Activated CD4-positive, alpha-beta T cell treated with anti-CD3 and anti-CD28 coated beads, Interleukin-2, amount 10 ng/mL, durations not matched to agents 7 days and 5 days (primary cell): Measurements from ENCODE around the gene UBAC2. TPM values are rescaled to one million over a fixed set of nuclear protein-coding genes. Genes with fewer than 3 reads are reported as not detected.

Source experiments
- CTCF ChIA-PET: fragments of 350-600 bp; sonication (Branson Sonifier 250); formaldehyde crosslinking; loops from one replicate; lab custom pipeline; 2021; ENCODE audit warnings: antibody characterized with exemption; lab: Charles Lee
- POLR2A ChIA-PET: fragments of 350-600 bp; sonication (Branson Sonifier 250); formaldehyde crosslinking; loops from one replicate; lab custom pipeline; 2021; ENCODE audit warnings: antibody characterized with exemption; lab: Charles Lee
- DNase-seq: peaks from one replicate; pipeline ENCODE4 v3.0.0-alpha.2; 2020
- H3K27ac Mint-ChIP-seq: one replicate; pipeline ENCODE4 v1.8.0; 2021; ENCODE audit warnings: mild to moderate bottlenecking, moderate library complexity, mixed read lengths
- H3K27me3 Mint-ChIP-seq: one replicate; pipeline ENCODE4 v1.8.0; 2021; ENCODE audit warnings: mixed read lengths
- H3K36me3 Mint-ChIP-seq: one replicate; pipeline ENCODE4 v1.8.0; 2021; ENCODE audit warnings: low read depth, mixed read lengths
- H3K4me1 Mint-ChIP-seq: one replicate; pipeline ENCODE4 v1.8.0; 2021; ENCODE audit warnings: mixed read lengths
- H3K4me3 Mint-ChIP-seq: one replicate; pipeline ENCODE4 v1.8.0; 2021; ENCODE audit warnings: mild to moderate bottlenecking, moderate library complexity, mixed read lengths
- H3K9me3 Mint-ChIP-seq: one replicate; pipeline ENCODE4 v1.8.0; 2021; ENCODE audit warnings: mixed read lengths
- total RNA-seq, 2 experiments: library from RNA; stranded (reverse); gene quantifications; one replicate each; pipeline ENCODE4 v1.2.3, GENCODE V29; 2021

UBAC2 gene
- total RNA-seq, 2 experiments from 2014 or later, result 67.8 to 70.5 TPM

DNA sequence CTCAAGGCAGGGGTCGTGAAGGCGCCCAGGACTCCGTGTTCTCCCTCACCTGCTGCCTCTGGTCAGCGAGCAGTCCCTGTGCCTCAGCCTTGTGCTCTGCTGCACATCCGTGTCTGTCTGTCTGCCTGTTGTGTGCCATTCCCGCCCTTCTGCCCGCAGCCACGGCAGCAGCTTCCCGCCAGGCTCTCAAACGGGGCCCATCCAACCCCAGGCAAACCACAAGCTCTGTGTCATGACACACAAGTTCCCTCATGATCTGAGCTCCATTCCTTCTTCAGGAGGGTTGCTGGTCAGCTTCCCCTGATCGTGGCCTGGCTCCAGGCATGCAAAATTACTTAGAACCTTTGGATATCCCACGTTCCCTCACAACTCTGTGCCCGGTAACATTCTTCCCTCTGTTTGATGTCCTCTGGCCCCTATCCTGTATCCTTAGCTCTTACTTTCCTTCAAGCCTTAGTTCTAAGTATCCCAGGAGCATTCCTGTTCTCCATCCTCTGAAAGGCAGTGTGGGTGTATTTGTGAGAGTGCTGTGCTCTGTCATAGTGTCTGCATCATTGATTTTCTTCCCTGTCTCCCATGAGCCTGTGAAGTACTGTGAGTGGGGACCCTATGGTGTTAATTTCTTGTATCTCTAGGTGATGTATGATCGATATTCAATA lies 103.3 kb downstream of the UBAC2 start:
- CTCF ChIA-PET, result interaction anchor here (0.6 to 2.8 kb wide), 7 partner anchors 11 to 384 kb away, joined by 3 to 11 read pairs (median 3); no protein-coding TSS in a partner anchor
- peak overlapping the region; percentile 77 for H3K4me3 Mint-ChIP-seq
- peaks cover 78% of the 10 kb centered on the region for H3K4me1 Mint-ChIP-seq
- peaks cover 3% of the 10 kb centered on the region for H3K9me3 Mint-ChIP-seq
- H3K27me3 Mint-ChIP-seq, result no peaks in the 10 kb centered on the region
- peak overlapping the region; percentile 91 for H3K27ac Mint-ChIP-seq
- POLR2A ChIA-PET, result interaction anchor here (0.6 kb wide), 2 partner anchors 49 to 1361 kb away, joined by 3 read pairs; no protein-coding TSS in a partner anchor
- H3K36me3 Mint-ChIP-seq, result peaks cover 57% of the 10 kb centered on the region
- DNase-seq, result peak; percentile 58

- Mint-ChIP-seq H3K27me3 (no peaks in the 10 kb centered on the region), H3K9me3 (peaks cover 3% of the 10 kb centered on the region), H3K27ac (peak overlapping the region; percentile 91), H3K4me3 (peak overlapping the region; percentile 77), H3K4me1 (peaks cover 77% of the 10 kb centered on the region), H3K36me3 (peaks cover 56% of the 10 kb centered on the region)
- DNase-seq, result no peak
- ChIA-PET CTCF (interaction anchor here (0.6 to 2.8 kb wide), 7 partner anchors 12 to 385 kb away, joined by 3 to 11 read pairs (median 3); no protein-coding TSS in a partner anchor), POLR2A (no interaction called here)
These were observed 103.9 kb downstream of the UBAC2 start for GRCh38 chr13:99304541-99304940.

GRCh38 chr13:99305158-99305557 lies 104.5 kb downstream of the UBAC2 start:
- peaks cover 77% of the 10 kb centered on the region for H3K4me1 Mint-ChIP-seq
- H3K27me3 Mint-ChIP-seq, result no peaks in the 10 kb centered on the region
- peak overlapping the region; percentile 79 for H3K27ac Mint-ChIP-seq
- H3K36me3 Mint-ChIP-seq, result peaks cover 58% of the 10 kb centered on the region
- H3K9me3 Mint-ChIP-seq, result peaks cover 3% of the 10 kb centered on the region
- ChIA-PET POLR2A (interaction anchor here (0.7 kb wide), 1 partner anchor 18 kb away, joined by 3 read pairs; no protein-coding TSS in a partner anchor), CTCF (interaction anchor here (1.1 to 2.1 kb wide), 3 partner anchors 12 to 132 kb away, joined by 3 to 6 read pairs (median 4); no protein-coding TSS in a partner anchor)
- H3K4me3 Mint-ChIP-seq, result peak overlapping the region; percentile 77
- DNase-seq, result no peak

GRCh38 chr13:99305566-99305965 lies 104.9 kb downstream of the UBAC2 start:
- DNase-seq, result no peak
- Mint-ChIP-seq H3K4me1 (peaks cover 76% of the 10 kb centered on the region), H3K9me3 (peaks cover 3% of the 10 kb centered on the region), H3K27ac (peak overlapping the region; percentile 88), H3K36me3 (peaks cover 60% of the 10 kb centered on the region), H3K4me3 (peak overlapping the region; percentile 77), H3K27me3 (no peaks in the 10 kb centered on the region)
- POLR2A ChIA-PET, result interaction anchor here (0.7 kb wide), 2 partner anchors 17 kb away, joined by 3 to 4 read pairs; no protein-coding TSS in a partner anchor
- CTCF ChIA-PET, result interaction anchor here (1.0 to 2.9 kb wide), 4 partner anchors 13 to 131 kb away, joined by 3 to 8 read pairs (median 6); no protein-coding TSS in a partner anchor

DNA sequence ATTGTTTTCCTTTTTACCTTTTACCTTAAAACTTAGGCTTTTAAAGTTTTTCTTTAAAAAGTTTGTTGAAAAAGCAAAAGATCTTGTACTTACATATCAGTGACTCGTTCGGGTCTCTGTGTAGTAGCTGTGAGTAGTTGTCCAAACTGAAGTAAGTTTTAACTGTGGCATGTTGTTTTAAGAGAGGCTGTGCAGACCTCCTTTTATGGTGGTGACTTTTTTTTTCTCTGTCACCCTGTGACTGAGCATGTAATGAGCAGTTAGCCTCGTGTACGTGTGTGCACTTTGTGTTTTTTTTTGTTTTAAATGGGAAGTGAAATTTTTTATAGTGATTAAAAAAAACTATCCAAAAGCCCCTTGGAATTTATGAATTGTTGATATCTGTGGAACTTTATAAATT lies 106.6 kb downstream of the UBAC2 start, which contains the start of gene GPR183:
Gene GPR183, minus strand, starts transcription at position 153 of the 400 bp plus-strand sequence. CDS start 11,254 bp downstream, outside the sequence.
- CTCF ChIA-PET, result interaction anchor here (0.8 to 2.9 kb wide), 5 partner anchors 27 to 130 kb away, joined by 3 to 8 read pairs (median 4); no protein-coding TSS in a partner anchor
- H3K9me3 Mint-ChIP-seq, result peaks cover 3% of the 10 kb centered on the region
- POLR2A ChIA-PET, result interaction anchor here (0.6 to 0.8 kb wide), 2 partner anchors 49 to 127 kb away, joined by 3 to 4 read pairs; no protein-coding TSS in a partner anchor
- peak within 1 kb of the TSS; percentile 77 for H3K4me3 Mint-ChIP-seq
- peak within 1 kb of the TSS; percentile 88 for H3K27ac Mint-ChIP-seq
- H3K36me3 Mint-ChIP-seq, result peaks cover 65% of the 10 kb centered on the region
- peaks cover 81% of the 10 kb centered on the region for H3K4me1 Mint-ChIP-seq
- peak; percentile 54 for DNase-seq
- no peaks in the 10 kb centered on the region for H3K27me3 Mint-ChIP-seq

GRCh38 chr13:99307648-99308339 lies 107.1 kb downstream of the UBAC2 start:
- peaks cover 3% of the 10 kb centered on the region for H3K9me3 Mint-ChIP-seq
- no peaks in the 10 kb centered on the region for H3K27me3 Mint-ChIP-seq
- peak overlapping the region; percentile 88 for H3K27ac Mint-ChIP-seq
- peak; percentile 62 for DNase-seq
- peaks cover 80% of the 10 kb centered on the region for H3K4me1 Mint-ChIP-seq
- peaks cover 65% of the 10 kb centered on the region for H3K36me3 Mint-ChIP-seq
- CTCF ChIA-PET, result interaction anchor here (0.8 to 2.9 kb wide), 8 partner anchors 10 to 129 kb away, joined by 3 to 9 read pairs (median 3); no protein-coding TSS in a partner anchor
- peak overlapping the region; percentile 77 for H3K4me3 Mint-ChIP-seq
- POLR2A ChIA-PET, result interaction anchor here (0.8 kb wide), 1 partner anchor 49 kb away, joined by 4 read pairs; no protein-coding TSS in a partner anchor

GRCh38 chr13:99308471-99309087 lies 107.9 kb downstream of the UBAC2 start:
- DNase-seq, result no peak
- ChIA-PET CTCF (interaction anchor here (0.9 to 2.9 kb wide), 10 partner anchors 11 to 128 kb away, joined by 3 to 9 read pairs (median 3); no protein-coding TSS in a partner anchor), POLR2A (no interaction called here)
- H3K27ac Mint-ChIP-seq, result peak overlapping the region; percentile 88
- H3K4me3 Mint-ChIP-seq, result peak overlapping the region; percentile 77
- H3K9me3 Mint-ChIP-seq, result peaks cover 3% of the 10 kb centered on the region
- H3K27me3 Mint-ChIP-seq, result no peaks in the 10 kb centered on the region
- H3K36me3 Mint-ChIP-seq, result peaks cover 65% of the 10 kb centered on the region
- H3K4me1 Mint-ChIP-seq, result peaks cover 77% of the 10 kb centered on the region

DNA sequence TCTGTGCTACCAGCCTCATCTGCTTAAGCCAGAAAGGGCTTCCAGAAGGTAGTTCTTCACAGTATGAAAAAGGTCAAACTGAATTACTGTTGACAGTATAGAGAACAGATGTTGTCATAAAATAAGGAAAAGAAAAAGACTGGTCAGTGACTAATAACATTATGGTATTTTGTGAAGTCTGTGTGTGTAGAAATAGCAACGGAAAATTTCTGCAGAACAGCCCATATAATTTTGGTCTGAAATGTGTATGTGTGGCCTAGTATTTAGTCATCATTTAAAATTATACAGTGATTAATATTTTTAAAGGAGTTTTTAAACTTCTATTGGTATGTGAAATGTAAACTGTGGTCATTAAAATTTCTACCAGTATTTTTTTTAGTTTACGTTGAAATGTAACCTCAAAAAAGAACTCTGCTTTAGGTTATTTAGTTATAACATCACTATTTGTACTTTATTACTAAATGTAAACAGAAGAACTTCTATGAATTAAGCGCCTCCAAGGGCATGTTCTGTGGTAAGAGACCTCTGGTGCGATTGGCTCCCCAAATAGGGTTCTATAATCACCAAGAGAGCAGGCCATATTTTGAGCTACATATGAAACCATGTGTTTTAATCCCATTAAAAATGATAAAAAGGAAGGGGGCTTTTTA lies 109.9 kb downstream of the UBAC2 start:
- no peaks in the 10 kb centered on the region for H3K27me3 Mint-ChIP-seq
- no peak overlapping the region for H3K4me3 Mint-ChIP-seq
- CTCF ChIA-PET, result interaction anchor here (1.1 to 1.5 kb wide), 2 partner anchors 10 to 127 kb away, joined by 3 to 4 read pairs; no protein-coding TSS in a partner anchor
- H3K36me3 Mint-ChIP-seq, result peaks cover 66% of the 10 kb centered on the region
- no peak for DNase-seq
- peaks cover 3% of the 10 kb centered on the region for H3K9me3 Mint-ChIP-seq
- H3K4me1 Mint-ChIP-seq, result peaks cover 82% of the 10 kb centered on the region
- H3K27ac Mint-ChIP-seq, result peak overlapping the region; percentile 65
- POLR2A ChIA-PET, result no interaction called here

GRCh38 chr13:99311137-99311536 lies 110.5 kb downstream of the UBAC2 start:
- Mint-ChIP-seq H3K27me3 (no peaks in the 10 kb centered on the region), H3K4me1 (peaks cover 81% of the 10 kb centered on the region), H3K36me3 (peaks cover 63% of the 10 kb centered on the region), H3K4me3 (no peak overlapping the region), H3K27ac (peak overlapping the region; percentile 65), H3K9me3 (peaks cover 3% of the 10 kb centered on the region)
- ChIA-PET POLR2A (no interaction called here), CTCF (interaction anchor here (0.7 to 1.5 kb wide), 3 partner anchors 10 to 126 kb away, joined by 3 to 4 read pairs (median 4); no protein-coding TSS in a partner anchor)
- no peak for DNase-seq

- H3K27me3 Mint-ChIP-seq, result no peaks in the 10 kb centered on the region
- POLR2A ChIA-PET, result no interaction called here
- peaks cover 84% of the 10 kb centered on the region for H3K4me1 Mint-ChIP-seq
- DNase-seq, result no peak
- no peak overlapping the region for H3K4me3 Mint-ChIP-seq
- CTCF ChIA-PET, result interaction anchor here (0.7 to 1.5 kb wide), 8 partner anchors 10 to 135 kb away, joined by 3 to 4 read pairs (median 3); no protein-coding TSS in a partner anchor
- peak overlapping the region; percentile 31 for H3K27ac Mint-ChIP-seq
- peaks cover 66% of the 10 kb centered on the region for H3K36me3 Mint-ChIP-seq
- H3K9me3 Mint-ChIP-seq, result peaks cover 3% of the 10 kb centered on the region
These were observed 111.3 kb downstream of the UBAC2 start for GRCh38 chr13:99311748-99312492.

GRCh38 chr13:99312493-99312883 lies 111.8 kb downstream of the UBAC2 start:
- Mint-ChIP-seq H3K4me3 (no peak overlapping the region), H3K36me3 (peaks cover 68% of the 10 kb centered on the region), H3K4me1 (peaks cover 86% of the 10 kb centered on the region), H3K27me3 (no peaks in the 10 kb centered on the region), H3K27ac (peak overlapping the region; percentile 76), H3K9me3 (peaks cover 3% of the 10 kb centered on the region)
- POLR2A ChIA-PET, result no interaction called here
- CTCF ChIA-PET, result interaction anchor here (0.7 to 1.5 kb wide), 7 partner anchors 9 to 136 kb away, joined by 3 to 4 read pairs (median 3); no protein-coding TSS in a partner anchor
- DNase-seq, result no peak
